Activated T-cell treated with anti-CD3 and anti-CD28 coated beads, Interleukin-2, amount 50 U/mL, for 4 hours (primary cell): ENCODE results near the gene DCHS2. TPM values are rescaled to one million over a fixed set of nuclear protein-coding genes. Genes with fewer than 3 reads are reported as not detected.

Experiments
- ATAC-seq, 2 donors: fragments of 200-7000 bp; cut with Tn5 transposase; one replicate each; pipeline ENCODE4 v1.10.0; 2021
- DNase-seq: peaks from one replicate; pipeline ENCODE4 v3.0.0-alpha.2; 2020
- H3K27me3 Mint-ChIP-seq: one replicate; pipeline ENCODE4 v1.8.0; 2021; ENCODE audit warnings: low read depth, mixed read lengths
- H3K36me3 Mint-ChIP-seq: one replicate; pipeline ENCODE4 v1.8.0; 2022; ENCODE audit warnings: mixed read lengths; ENCODE audit not compliant: insufficient read depth
- H3K4me1 Mint-ChIP-seq: one replicate; pipeline ENCODE4 v1.8.0; 2021; ENCODE audit warnings: low read depth, mixed read lengths
- H3K4me3 Mint-ChIP-seq: one replicate; pipeline ENCODE4 v1.8.0; 2021; ENCODE audit warnings: mild to moderate bottlenecking, moderate library complexity, mixed read lengths
- H3K9me3 Mint-ChIP-seq: one replicate; pipeline ENCODE4 v1.8.0; 2021; ENCODE audit warnings: mixed read lengths
- total RNA-seq, 3 donors: library from RNA; stranded (reverse); gene quantifications; one replicate each; pipeline ENCODE4 v1.2.1, GENCODE V29; 2021

Gene DCHS2
- total RNA-seq, 3 donors from 2014 or later: under 0.01 TPM; not detected in 2

DNA sequence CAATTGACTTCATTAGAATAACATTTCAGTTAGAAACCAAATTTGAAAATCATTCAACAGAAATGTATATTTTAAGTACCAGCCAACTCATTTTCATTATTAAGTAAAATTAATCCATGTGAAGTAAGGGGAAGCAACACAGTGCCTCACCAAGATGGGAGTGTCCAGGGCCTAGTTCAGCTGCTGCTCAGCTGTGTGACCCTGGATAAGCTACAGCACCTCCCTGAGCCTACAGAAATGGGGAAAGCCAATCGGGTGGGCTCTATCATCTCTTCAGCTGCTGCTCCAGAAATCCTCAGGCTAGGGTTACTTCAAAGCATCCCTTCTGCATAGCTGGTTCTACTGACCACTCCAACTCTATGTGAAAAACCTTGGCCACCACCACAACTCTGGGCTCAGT lies 18.7 kb downstream of the DCHS2 start:
- H3K27me3 Mint-ChIP-seq: peaks cover 29% of the 10 kb centered on the region
- no peak overlapping the region for H3K4me3 Mint-ChIP-seq
- no peaks in the 10 kb centered on the region for H3K4me1 Mint-ChIP-seq
- H3K36me3 Mint-ChIP-seq: no peaks in the 10 kb centered on the region
- H3K9me3 Mint-ChIP-seq: no peaks in the 10 kb centered on the region
- DNase-seq: no peak
- ATAC-seq: no peak

DNA sequence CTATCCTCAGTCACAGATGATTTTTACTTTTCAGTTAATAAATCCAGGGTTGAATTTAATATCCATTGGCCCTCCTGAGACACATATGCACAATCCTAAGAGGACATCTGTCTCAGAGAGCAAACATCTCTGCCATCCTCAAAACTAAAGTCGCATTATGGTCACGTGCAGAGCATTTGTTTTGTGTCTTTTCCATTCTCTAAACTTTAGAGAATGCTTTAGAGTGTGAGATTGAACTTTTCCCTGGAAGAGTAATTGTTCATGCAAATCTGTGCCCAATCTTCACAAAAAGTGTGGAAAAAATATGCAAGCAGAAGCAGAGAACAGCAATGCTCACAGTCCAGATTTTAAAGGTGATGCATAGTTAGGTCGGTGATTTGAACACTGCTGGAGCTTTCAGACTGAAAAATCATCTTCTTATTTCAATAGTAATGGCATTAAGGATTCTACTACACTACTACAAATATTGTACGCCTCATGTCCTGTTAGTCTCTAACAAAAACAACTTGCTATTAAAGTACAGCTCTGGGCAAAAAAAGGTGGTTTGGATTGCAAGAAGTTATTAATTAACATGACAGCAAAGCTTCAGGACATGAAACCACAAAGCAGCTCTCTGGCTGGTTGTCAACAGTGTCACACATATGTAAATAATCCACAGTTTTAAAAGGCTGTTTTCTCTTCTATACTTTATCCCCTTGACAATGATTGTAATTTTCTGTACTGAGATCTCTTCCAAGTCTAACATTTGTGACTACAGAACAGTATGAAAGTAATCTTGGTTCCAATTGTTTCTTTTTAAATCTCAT lies 19.9 kb downstream of the DCHS2 start:
- DNase-seq: no peak
- no peaks in the 10 kb centered on the region for H3K4me1 Mint-ChIP-seq
- H3K36me3 Mint-ChIP-seq: no peaks in the 10 kb centered on the region
- no peak overlapping the region for H3K4me3 Mint-ChIP-seq
- no peaks in the 10 kb centered on the region for H3K9me3 Mint-ChIP-seq
- no peak for ATAC-seq
- H3K27me3 Mint-ChIP-seq: peaks cover 29% of the 10 kb centered on the region

DNA sequence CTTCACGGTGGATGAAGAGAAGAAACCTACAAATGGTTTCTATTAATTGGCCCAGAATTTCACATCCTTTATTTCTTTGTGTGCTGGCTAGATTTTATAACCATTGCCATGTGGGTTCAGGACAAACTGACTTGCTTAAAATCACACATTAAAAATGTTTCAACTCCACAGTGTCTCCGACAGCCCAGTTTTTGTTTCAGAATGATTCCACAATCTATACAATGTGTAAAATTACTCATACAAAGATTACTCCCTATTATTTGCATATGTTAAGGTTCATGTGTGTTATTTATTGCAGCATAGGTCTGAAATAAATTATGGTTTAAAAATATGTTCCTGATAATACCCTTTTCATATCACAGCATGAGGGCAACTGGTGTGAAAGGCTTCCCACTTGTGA lies 20.6 kb downstream of the DCHS2 start:
- ATAC-seq: no peak
- DNase-seq: no peak
- no peaks in the 10 kb centered on the region for H3K36me3 Mint-ChIP-seq
- H3K4me3 Mint-ChIP-seq: no peak overlapping the region
- H3K9me3 Mint-ChIP-seq: no peaks in the 10 kb centered on the region
- no peaks in the 10 kb centered on the region for H3K4me1 Mint-ChIP-seq
- peaks cover 29% of the 10 kb centered on the region for H3K27me3 Mint-ChIP-seq

DNA sequence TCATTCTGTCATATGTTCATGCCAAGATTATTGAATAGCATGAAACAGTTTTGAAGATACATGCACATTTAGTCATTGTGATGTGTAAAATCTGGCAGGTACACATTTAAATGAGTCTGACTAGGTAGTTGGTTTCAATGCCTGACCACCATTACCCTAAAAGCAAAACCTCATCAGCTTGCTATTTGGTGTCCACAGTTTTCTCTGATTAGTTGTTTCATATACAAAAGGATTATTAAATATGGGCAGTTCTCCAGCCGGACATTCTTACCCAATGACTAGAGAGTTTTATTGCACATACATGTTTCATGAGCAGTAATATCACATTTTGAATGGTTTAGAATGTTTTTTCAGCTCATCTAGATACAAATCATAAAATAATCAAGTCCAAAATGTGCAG lies 23.7 kb downstream of the DCHS2 start:
- peaks cover 16% of the 10 kb centered on the region for H3K27me3 Mint-ChIP-seq
- H3K4me1 Mint-ChIP-seq: no peaks in the 10 kb centered on the region
- no peaks in the 10 kb centered on the region for H3K36me3 Mint-ChIP-seq
- H3K9me3 Mint-ChIP-seq: no peaks in the 10 kb centered on the region
- ATAC-seq (no peak), DNase-seq (no peak)
- H3K4me3 Mint-ChIP-seq: no peak overlapping the region

DNA sequence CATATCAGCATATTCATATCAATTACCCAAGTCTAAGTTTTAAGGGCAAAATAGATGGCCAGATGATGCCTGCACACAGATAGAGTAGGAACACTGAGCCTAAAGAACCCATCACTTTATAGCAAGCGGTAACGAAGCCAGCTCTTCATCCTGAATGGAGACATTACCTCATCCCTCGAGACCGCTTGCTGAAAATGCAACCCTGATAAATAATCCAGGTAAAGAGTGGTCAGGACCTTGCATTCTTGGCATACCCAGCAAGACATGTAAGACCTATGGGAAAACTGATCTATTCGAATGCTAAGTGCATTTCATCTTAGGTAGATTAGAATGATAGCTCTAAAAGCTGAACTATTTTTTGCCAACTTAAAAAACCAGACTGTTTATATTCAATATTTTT lies 25.3 kb downstream of the DCHS2 start:
- DNase-seq (no peak), ATAC-seq (no peak)
- Mint-ChIP-seq H3K36me3 (no peaks in the 10 kb centered on the region), H3K9me3 (no peaks in the 10 kb centered on the region), H3K27me3 (peaks cover 16% of the 10 kb centered on the region), H3K4me1 (no peaks in the 10 kb centered on the region), H3K4me3 (no peak overlapping the region)

DNA sequence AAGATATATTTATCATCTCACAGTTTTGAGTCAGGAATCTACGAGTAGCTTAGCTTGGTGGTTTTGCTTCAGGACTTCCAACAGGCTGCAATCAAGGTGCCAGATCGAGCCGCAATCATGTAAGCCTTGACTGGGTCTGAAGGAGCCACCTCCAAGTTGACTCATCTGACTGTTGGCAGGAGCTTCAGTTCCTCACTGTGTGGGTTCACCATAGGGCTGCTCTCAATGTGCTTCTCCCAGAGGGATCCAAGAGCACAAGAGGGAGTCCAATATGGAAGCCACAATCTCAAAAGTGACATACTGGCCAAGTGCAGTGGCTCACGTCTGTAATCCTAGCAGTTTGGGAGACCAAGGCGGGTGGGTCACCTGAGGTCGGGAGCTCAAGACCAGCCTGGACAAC lies 26.5 kb downstream of the DCHS2 start:
- Mint-ChIP-seq H3K27me3 (peaks cover 9% of the 10 kb centered on the region), H3K4me1 (no peaks in the 10 kb centered on the region), H3K4me3 (no peak overlapping the region), H3K9me3 (no peaks in the 10 kb centered on the region), H3K36me3 (no peaks in the 10 kb centered on the region)
- ATAC-seq (no peak), DNase-seq (no peak)

DNA sequence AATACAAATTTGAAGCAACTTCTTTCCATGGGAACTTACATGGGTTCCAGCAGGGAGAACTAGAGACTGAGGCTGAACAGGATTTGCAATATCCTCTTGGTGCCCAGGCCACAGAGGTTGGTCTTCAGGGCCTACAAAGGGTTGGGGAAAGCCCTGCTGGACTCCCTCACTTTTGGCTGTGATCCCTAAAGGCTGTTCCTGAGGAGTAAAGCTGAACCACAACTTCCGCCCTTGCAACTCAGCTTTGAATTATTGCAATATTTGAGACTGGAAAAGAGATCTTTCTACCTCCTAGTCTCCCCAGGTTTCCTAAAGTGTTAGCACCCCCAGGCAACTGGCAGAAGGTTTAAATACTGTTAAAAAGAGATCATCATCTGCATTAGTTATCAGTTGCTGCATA lies 26.9 kb downstream of the DCHS2 start:
- Mint-ChIP-seq H3K36me3 (no peaks in the 10 kb centered on the region), H3K9me3 (no peaks in the 10 kb centered on the region), H3K4me1 (no peaks in the 10 kb centered on the region), H3K27me3 (peaks cover 6% of the 10 kb centered on the region), H3K4me3 (no peak overlapping the region)
- no peak for DNase-seq
- ATAC-seq: no peak

DNA sequence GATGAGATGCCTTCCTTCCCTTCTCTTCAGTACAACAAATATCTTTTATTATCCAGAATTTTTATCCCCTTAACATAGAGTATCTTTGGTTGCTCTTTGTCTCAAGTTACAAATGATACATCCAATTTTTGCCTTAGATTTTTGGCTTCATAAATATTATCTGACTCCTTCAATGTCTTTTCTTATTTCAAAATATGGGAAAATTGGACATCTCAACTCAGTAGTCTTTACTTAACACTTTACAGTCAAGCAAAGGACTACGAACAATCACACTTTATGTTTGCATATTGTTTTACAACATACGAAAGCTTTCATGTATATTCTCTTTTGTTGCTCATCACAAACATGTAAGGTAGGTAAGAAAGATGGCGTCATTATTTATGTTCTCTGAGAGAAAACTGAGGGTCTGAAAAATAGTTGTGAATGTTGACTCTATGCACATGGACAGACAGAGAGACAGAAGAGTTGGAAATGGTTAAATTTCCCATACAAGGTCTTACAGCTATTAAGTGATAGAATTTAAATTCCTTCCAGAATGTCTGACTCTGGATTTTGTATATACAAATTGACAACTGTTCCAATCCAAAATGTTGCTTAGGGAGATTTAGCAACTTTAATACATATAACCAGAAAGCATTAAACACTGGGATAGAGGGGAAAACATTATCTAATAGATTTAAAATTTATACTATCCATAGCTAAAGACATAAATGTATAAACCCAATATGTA lies 29.4 kb downstream of the DCHS2 start:
- no peaks in the 10 kb centered on the region for H3K36me3 Mint-ChIP-seq
- no peaks in the 10 kb centered on the region for H3K4me1 Mint-ChIP-seq
- H3K27me3 Mint-ChIP-seq: peaks cover 8% of the 10 kb centered on the region
- no peaks in the 10 kb centered on the region for H3K9me3 Mint-ChIP-seq
- DNase-seq: no peak
- ATAC-seq: no peak
- H3K4me3 Mint-ChIP-seq: no peak overlapping the region

DNA sequence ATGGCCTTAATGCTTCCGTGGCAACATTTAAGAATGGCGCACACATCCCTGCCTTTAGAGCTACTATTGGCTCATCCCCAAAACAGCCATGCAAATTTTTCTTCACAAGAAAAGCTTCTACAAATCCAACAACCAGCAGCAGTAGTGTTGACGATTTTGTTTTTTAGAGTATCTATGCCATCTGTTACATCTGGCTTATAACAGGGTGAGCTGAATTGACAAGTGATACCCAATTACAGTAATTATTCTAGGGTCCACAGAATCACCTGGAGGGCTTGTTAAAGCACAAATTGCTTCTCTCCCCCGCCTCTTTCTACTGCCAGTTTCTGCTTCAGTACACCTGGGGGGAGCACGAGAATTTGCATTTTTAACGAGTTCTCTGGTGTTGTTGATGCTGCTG lies 34.1 kb downstream of the DCHS2 start:
- ATAC-seq: no peak
- H3K9me3 Mint-ChIP-seq: no peaks in the 10 kb centered on the region
- H3K36me3 Mint-ChIP-seq: no peaks in the 10 kb centered on the region
- no peaks in the 10 kb centered on the region for H3K4me1 Mint-ChIP-seq
- peaks cover 9% of the 10 kb centered on the region for H3K27me3 Mint-ChIP-seq
- DNase-seq: no peak
- H3K4me3 Mint-ChIP-seq: no peak overlapping the region

DNA sequence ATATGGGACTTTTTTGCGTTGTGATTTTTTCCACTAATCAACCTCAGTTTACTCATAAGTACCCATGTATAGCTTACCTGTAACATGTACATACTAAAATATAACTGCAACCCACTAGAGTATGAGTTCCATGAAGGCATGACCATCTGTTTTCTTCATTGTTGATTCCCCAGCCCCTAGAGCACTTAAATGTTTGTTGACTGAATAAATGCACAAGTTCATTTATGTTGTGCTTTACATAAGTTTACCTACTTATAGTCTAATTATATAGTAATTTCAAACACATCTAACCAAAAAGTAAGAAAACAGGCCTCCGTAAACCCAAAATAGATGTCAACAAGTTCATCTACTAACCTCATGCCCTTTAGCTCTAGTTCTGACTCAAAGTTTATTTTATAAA lies 34.7 kb downstream of the DCHS2 start:
- DNase-seq (no peak), ATAC-seq (no peak)
- Mint-ChIP-seq H3K9me3 (no peaks in the 10 kb centered on the region), H3K4me1 (no peaks in the 10 kb centered on the region), H3K36me3 (no peaks in the 10 kb centered on the region), H3K4me3 (no peak overlapping the region), H3K27me3 (peaks cover 7% of the 10 kb centered on the region)

DNA sequence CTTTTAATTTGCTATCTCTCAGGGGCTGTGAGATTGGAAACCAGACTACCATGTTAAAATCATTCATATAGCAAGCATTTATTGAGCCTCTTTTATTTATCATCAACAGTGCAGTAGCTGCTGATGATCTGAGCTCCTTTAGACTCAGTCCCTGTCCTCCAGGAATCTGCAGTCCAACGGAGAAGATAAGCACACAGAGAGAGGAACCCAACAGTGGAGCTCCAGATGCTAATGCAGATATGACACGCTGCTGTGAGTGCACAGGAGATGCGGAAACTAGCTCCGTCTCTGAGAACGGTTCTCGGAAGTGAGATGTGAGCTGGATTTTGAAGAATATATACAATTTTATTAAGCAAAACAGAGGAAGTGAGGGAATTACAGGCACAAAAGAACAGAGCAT lies 35.4 kb downstream of the DCHS2 start:
- Mint-ChIP-seq H3K4me3 (no peak overlapping the region), H3K27me3 (peaks cover 7% of the 10 kb centered on the region), H3K9me3 (no peaks in the 10 kb centered on the region), H3K4me1 (no peaks in the 10 kb centered on the region), H3K36me3 (no peaks in the 10 kb centered on the region)
- DNase-seq (no peak), ATAC-seq (no peak)

DNA sequence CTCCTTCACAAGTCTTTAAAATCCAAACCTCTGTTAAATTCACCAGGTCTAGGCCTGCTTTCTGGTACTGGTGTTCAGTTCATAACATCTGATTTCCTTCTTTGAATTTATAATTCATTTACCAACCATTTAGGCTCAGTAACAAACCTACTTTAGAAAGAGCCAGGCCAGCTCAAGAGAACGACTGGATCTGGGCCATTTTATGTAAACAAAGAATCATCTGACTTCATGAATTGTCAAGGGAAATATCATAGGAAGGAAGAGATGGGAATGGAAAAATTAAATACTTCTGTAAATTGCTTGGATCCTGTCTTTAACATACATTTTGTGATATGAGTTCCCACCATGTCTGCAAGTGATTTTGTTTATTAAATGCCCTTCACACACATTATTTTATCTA lies 36.5 kb downstream of the DCHS2 start:
- DNase-seq: no peak
- Mint-ChIP-seq H3K4me3 (no peak overlapping the region), H3K4me1 (no peaks in the 10 kb centered on the region), H3K36me3 (no peaks in the 10 kb centered on the region), H3K27me3 (peaks cover 8% of the 10 kb centered on the region), H3K9me3 (no peaks in the 10 kb centered on the region)
- ATAC-seq: no peak

DNA sequence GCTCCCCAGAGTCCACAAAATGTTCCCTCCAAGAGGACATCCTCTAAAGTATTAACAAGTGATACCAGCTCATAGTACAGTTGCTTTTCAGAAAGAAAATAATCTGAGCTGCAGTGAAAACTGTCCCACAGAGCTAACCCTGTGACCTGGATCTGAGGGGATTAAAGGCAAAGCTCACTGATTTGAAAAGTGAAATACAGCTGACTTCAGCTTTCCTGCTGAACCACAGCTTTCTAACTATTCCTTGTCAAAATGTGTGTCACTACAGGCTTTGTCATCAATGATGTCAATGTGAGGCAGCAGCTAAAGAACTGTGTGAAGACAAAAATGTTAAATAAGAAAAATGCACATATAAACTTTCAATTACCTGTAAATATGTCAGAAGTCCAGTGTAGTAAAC lies 36.9 kb downstream of the DCHS2 start:
- Mint-ChIP-seq H3K9me3 (no peaks in the 10 kb centered on the region), H3K4me1 (no peaks in the 10 kb centered on the region), H3K4me3 (no peak overlapping the region)

DNA sequence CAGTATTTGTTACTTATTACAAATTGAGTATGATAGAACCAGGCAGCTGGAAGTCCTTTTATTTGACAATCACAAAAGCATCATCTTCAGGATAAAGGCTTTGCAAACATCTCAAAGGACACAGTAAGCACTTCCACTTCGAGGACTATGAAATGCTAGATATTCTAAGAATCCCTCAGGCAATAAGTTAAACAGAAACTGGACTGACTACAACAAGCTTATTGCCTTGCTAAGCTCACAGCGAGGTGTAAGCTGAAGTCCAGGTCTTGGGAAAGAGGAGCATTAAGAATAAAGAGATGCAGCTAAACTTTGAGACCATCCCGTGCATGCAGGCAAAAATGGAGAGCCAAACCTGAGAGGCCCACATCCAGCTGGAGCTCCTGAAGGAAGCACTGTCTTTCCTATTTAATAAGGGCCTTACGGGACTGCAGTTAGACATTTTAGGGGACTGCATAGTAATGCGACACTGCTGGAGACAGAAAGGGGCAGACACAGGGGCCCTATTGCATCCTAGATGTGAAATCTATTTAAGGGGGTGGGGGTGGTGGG lies 38.7 kb downstream of the DCHS2 start:
- Mint-ChIP-seq H3K27me3 (peaks cover 10% of the 10 kb centered on the region), H3K4me3 (no peak overlapping the region)
- no peak for ATAC-seq

More for the DNA sequence above, 36.9 kb downstream of the DCHS2 start:
- H3K36me3 Mint-ChIP-seq: no peaks in the 10 kb centered on the region
- ATAC-seq: no peak
- DNase-seq: no peak
- peaks cover 10% of the 10 kb centered on the region for H3K27me3 Mint-ChIP-seq

DNA sequence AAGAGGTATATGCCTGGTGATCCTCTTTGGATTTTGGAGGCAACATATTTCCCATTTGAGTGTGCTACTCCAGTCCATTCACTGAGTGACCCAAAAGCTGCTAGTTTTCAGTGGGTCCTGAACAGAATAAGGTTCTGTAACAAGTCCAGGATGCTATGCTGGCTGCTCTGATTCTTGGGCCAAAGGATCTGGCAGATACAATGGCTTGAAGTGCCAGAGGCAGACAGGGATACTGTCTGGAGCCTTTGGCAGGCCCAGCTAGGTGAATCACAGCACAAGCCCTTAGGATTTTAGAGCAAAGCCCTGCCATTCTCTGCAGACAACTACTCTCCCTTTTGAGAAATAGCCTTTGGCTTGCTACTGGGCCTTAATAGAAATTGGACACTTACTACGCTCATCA lies 40.6 kb downstream of the DCHS2 start:
- no peaks in the 10 kb centered on the region for H3K4me1 Mint-ChIP-seq
- no peaks in the 10 kb centered on the region for H3K36me3 Mint-ChIP-seq
- no peak for DNase-seq
- ATAC-seq: no peak
- H3K9me3 Mint-ChIP-seq: no peaks in the 10 kb centered on the region
- peaks cover 7% of the 10 kb centered on the region for H3K27me3 Mint-ChIP-seq
- H3K4me3 Mint-ChIP-seq: no peak overlapping the region

More for the DNA sequence above, 38.7 kb downstream of the DCHS2 start:
- H3K36me3 Mint-ChIP-seq: no peaks in the 10 kb centered on the region
- H3K9me3 Mint-ChIP-seq: no peaks in the 10 kb centered on the region
- no peak for DNase-seq
- H3K4me1 Mint-ChIP-seq: no peaks in the 10 kb centered on the region
